ENCODE data around the gene PHAF1. TPM values are rescaled to one million over a fixed set of nuclear protein-coding genes. Genes with fewer than 3 reads are reported as not detected.

PHAF1 gene
- total RNA-seq, 2 donors from 2014 or later = 10.0 to 14.0 TPM

GRCh38 chr16:67093098-67093726, 16.5 kb upstream of the PHAF1 start:
- no peak for TF ChIP-seq CTCF (IDR thresholded peaks at IDR 0.05)
- intact Hi-C loops (cut with DNase I) = no loop called here
- H3K9me3 ChIP-seq = no peaks in the 10 kb centered on the region

GRCh38 chr16:67098599-67098998, 11.1 kb upstream of the PHAF1 start:
- intact Hi-C loops (cut with DNase I) = no loop called here
- H3K27me3 ChIP-seq = no peaks in the 10 kb centered on the region
- H3K4me1 ChIP-seq = no peaks in the 10 kb centered on the region
- no peaks in the 10 kb centered on the region for H3K36me3 ChIP-seq
- no peaks in the 10 kb centered on the region for H3K9me3 ChIP-seq
- H3K27ac ChIP-seq = no peak overlapping the region
- H3K4me3 ChIP-seq = no peak overlapping the region
- TF ChIP-seq CTCF (IDR thresholded peaks at IDR 0.05) = no peak
- DNase-seq = no peak
- no peak overlapping the region for H3K9ac ChIP-seq (ENCODE audit: low read depth in 2 of 2, low read length in 2 of 2)

More at GRCh38 chr16:67093098-67093726, 16.5 kb upstream of the PHAF1 start:
- no peaks in the 10 kb centered on the region for H3K4me1 ChIP-seq
- H3K27me3 ChIP-seq = no peaks in the 10 kb centered on the region
- no peaks in the 10 kb centered on the region for H3K36me3 ChIP-seq
- H3K27ac ChIP-seq = no peak overlapping the region
- H3K9ac ChIP-seq (ENCODE audit: low read depth in 2 of 2, low read length in 2 of 2) = no peak overlapping the region
- no peak for DNase-seq
- H3K4me3 ChIP-seq = no peak overlapping the region

- no peak for DNase-seq
- no peak overlapping the region for H3K9ac ChIP-seq (ENCODE audit: low read depth in 2 of 2, low read length in 2 of 2)
- no peaks in the 10 kb centered on the region for H3K27me3 ChIP-seq
- no peaks in the 10 kb centered on the region for H3K4me1 ChIP-seq
- no peak overlapping the region for H3K27ac ChIP-seq
- H3K36me3 ChIP-seq = no peaks in the 10 kb centered on the region
- no peaks in the 10 kb centered on the region for H3K9me3 ChIP-seq
- intact Hi-C loops (cut with DNase I) = no loop called here
- no peak for TF ChIP-seq CTCF (IDR thresholded peaks at IDR 0.05)
- no peak overlapping the region for H3K4me3 ChIP-seq
These were observed 9.0 kb upstream of the PHAF1 start for GRCh38 chr16:67100569-67101310.

- no peaks in the 10 kb centered on the region for H3K4me1 ChIP-seq
- H3K9me3 ChIP-seq = no peaks in the 10 kb centered on the region
- no peak overlapping the region for H3K4me3 ChIP-seq
- H3K36me3 ChIP-seq = no peaks in the 10 kb centered on the region
- TF ChIP-seq CTCF (IDR thresholded peaks at IDR 0.05) = no peak
- DNase-seq = no peak
- intact Hi-C loops (cut with DNase I) = no loop called here
- no peaks in the 10 kb centered on the region for H3K27me3 ChIP-seq
- H3K9ac ChIP-seq (ENCODE audit: low read depth in 2 of 2, low read length in 2 of 2) = no peak overlapping the region
- H3K27ac ChIP-seq = no peak overlapping the region
These were observed 8.2 kb upstream of the PHAF1 start for GRCh38 chr16:67101311-67102082.

- DNase-seq = no peak
- H3K36me3 ChIP-seq = no peaks in the 10 kb centered on the region
These were observed 5.7 kb upstream of the PHAF1 start for GRCh38 chr16:67104061-67104460.

More at GRCh38 chr16:67104061-67104460, 5.7 kb upstream of the PHAF1 start:
- no peaks in the 10 kb centered on the region for H3K4me1 ChIP-seq
- H3K27me3 ChIP-seq = no peaks in the 10 kb centered on the region
- H3K9ac ChIP-seq (ENCODE audit: low read depth in 2 of 2, low read length in 2 of 2) = no peak overlapping the region
- no peak overlapping the region for H3K27ac ChIP-seq
- TF ChIP-seq CTCF (IDR thresholded peaks at IDR 0.05) = no peak
- H3K9me3 ChIP-seq = no peaks in the 10 kb centered on the region
- intact Hi-C loops (cut with DNase I) = no loop called here
- H3K4me3 ChIP-seq = no peak overlapping the region

Measured in colonic mucosa (tissue), 4 donors.